Measurements from ENCODE around the gene TSPAN17.

- TF ChIP-seq POLR2AphosphoS5 (IDR thresholded peaks at IDR 0.05; ENCODE audit: low read depth, low read length), result no peak
- TF ChIP-seq REST (IDR thresholded peaks at IDR 0.05; ENCODE audit: insufficient read depth in 1 of 2, low read depth in 2 of 2, low read length in 2 of 2), result no peak
- no peak for TF ChIP-seq SIN3A (IDR thresholded peaks at IDR 0.05; ENCODE audit: borderline replicate concordance, insufficient read depth, low read length)
- TF ChIP-seq TAF1 (IDR thresholded peaks at IDR 0.05; ENCODE audit: borderline replicate concordance, insufficient read depth, low read length), result no peak
- no peak for TF ChIP-seq FOXP2 (optimal IDR thresholded peaks at IDR 0.05; ENCODE audit: borderline replicate concordance, extremely low read depth, extremely low read length, insufficient read depth)
Observed at GRCh38 chr5:176674799-176675198, 27.5 kb downstream of the TSPAN17 start.

Measured in PFSK-1 (cell line).